Fibroblast of lung (primary cell): Measurements from ENCODE around the gene PTER. TPM values are rescaled to one million over a fixed set of nuclear protein-coding genes. Genes with fewer than 3 reads are reported as not detected.

Source experiments
- DNase-seq, 2 donors: peaks; one replicate each; pipeline versions ENCODE4 v3.0.0 to v3.0.0-alpha.2; 2010; ENCODE audit warnings: low read depth in 2 of 2
- H2AFZ ChIP-seq: 2 replicates; pipeline ENCODE4 v1.5.1; 2012; ENCODE audit warnings: low read length, control low read depth, inconsistent platforms
- H3K27ac ChIP-seq: 2 replicates; pipeline ENCODE4 v1.5.1; 2011; ENCODE audit warnings: low read length, control low read depth; ENCODE audit not compliant: insufficient read depth
- H3K27me3 ChIP-seq: 2 replicates; pipeline ENCODE4 v1.5.1; 2011; ENCODE audit warnings: mild to moderate bottlenecking, low read length; ENCODE audit not compliant: control insufficient read depth, insufficient read depth
- H3K36me3 ChIP-seq: 2 replicates; pipeline ENCODE4 v1.5.1; 2011; ENCODE audit warnings: low read length; ENCODE audit not compliant: control insufficient read depth, insufficient read depth
- H3K4me1 ChIP-seq: 2 replicates; pipeline ENCODE4 v1.5.1; 2011; ENCODE audit warnings: low read length; ENCODE audit not compliant: control insufficient read depth, insufficient read depth; ENCODE audit errors: extremely low read depth
- H3K4me2 ChIP-seq: 2 replicates; pipeline ENCODE4 v1.5.1; 2011; ENCODE audit warnings: low read length, control low read depth; ENCODE audit not compliant: insufficient read depth; ENCODE audit errors: extremely low read depth
- H3K4me3 ChIP-seq, 4 experiments: fragments of 200-600 bp in 1 of 4; sonication (generic) in 1 of 4; replicated peaks in 1 of 4; 2 replicates each; pipeline ENCODE4 v1.5.1; 2011 to 2016; ENCODE audit warnings: low read length in 4 of 4, low read depth in 3 of 4, mild to moderate bottlenecking in 3 of 4, control low read depth in 2 of 4, inconsistent platforms in 1 of 4, mixed read lengths in 1 of 4; ENCODE audit not compliant: insufficient read depth in 1 of 4; ENCODE audit errors: control extremely low read depth in 1 of 4
- H3K79me2 ChIP-seq: 2 replicates; pipeline ENCODE4 v1.5.1; 2012; ENCODE audit warnings: mild to moderate bottlenecking, low read length, inconsistent platforms; ENCODE audit not compliant: control insufficient read depth, insufficient read depth
- H3K9ac ChIP-seq: 2 replicates; pipeline ENCODE4 v1.5.1; 2011; ENCODE audit warnings: mild to moderate bottlenecking, low read length, control low read depth; ENCODE audit not compliant: insufficient read depth
- H3K9me3 ChIP-seq: 2 replicates; pipeline ENCODE4 v1.5.1; 2012; ENCODE audit warnings: low read depth, low read length; ENCODE audit not compliant: control insufficient read depth, insufficient read depth
- H4K20me1 ChIP-seq: 2 replicates; pipeline ENCODE4 v1.5.1; 2011; ENCODE audit warnings: low read length; ENCODE audit not compliant: control insufficient read depth, insufficient read depth; ENCODE audit errors: extremely low read depth
- CTCF ChIP-seq, 2 donors: IDR thresholded peaks in 1 of 2; conservative IDR thresholded peaks in 1 of 2; 1 replicate in 1 of 2; 2 replicates in 1 of 2; pipeline ENCODE4 v1.5.1; 2011 to 2012; ENCODE audit warnings: low read length in 2 of 2, control low read depth in 1 of 2, inconsistent platforms in 1 of 2, low read depth in 1 of 2, mild to moderate bottlenecking in 1 of 2
- EZH2 ChIP-seq: IDR thresholded peaks from 2 replicates; pipeline ENCODE4 v1.5.1; 2012; ENCODE audit warnings: low read length, control low read depth, mild to moderate bottlenecking; ENCODE audit errors: missing control alignments
- polyA plus RNA-seq, 2 donors: library from polyadenylated mRNA; depleted of rRNA in 1 of 2; stranded (reverse) in 1 of 2; unstranded in 1 of 2; fragments of >200 nt; gene quantifications; 2 replicates each; pipeline ENCODE4 v1.2.1, GENCODE V29; 2011 to 2012; ENCODE audit warnings: missing spikeins in 1 of 2
- total RNA-seq: library from RNA; depleted of rRNA; stranded (reverse); fragments of >200 nt; gene quantifications from 2 replicates; pipeline ENCODE4 v1.2.1, GENCODE V29; 2014

PTER gene
- total and polyA plus RNA-seq, 2 donors (not counting 1 experiment from before 2014, with no cell fraction given) = 8.8 to 10.4 TPM

DNA sequence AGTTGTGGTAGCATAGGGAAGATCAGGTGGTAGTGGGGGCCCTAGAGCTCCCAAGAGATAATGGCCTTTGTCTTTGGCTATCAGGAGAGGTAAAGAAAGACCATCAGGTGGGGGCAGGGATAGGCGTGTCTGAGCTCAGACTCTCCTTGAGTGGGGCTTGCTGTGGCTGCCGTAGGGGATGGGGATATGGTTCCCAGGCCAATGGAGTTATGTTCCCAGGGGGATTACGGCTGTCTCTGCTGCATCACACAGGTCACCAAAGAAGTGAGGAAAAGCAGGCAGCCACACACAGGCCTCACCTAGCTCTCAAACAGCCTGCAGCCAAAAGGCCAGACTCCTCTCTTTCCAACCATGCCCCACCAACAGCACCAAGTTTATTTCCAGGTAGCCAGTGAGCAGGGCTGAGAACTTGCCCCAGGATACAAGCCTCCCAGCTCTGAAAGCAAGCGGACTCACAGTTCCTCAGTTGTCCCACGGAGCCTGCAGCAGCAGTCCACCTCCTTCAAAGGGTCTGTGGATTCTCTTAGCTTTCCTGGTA is 122.5 kb downstream of the PTER start:
- no peak for DNase-seq
- Histone ChIP-seq H3K27me3 (no peaks in the 10 kb centered on the region), H3K9me3 (no peaks in the 10 kb centered on the region), H3K79me2 (no peaks in the 10 kb centered on the region), H3K9ac (no peak overlapping the region), H3K4me1 (no peaks in the 10 kb centered on the region), H3K4me2 (no peak overlapping the region), H4K20me1 (no peaks in the 10 kb centered on the region), H3K4me3 (no peak overlapping the region), H3K27ac (no peak overlapping the region), H3K36me3 (no peaks in the 10 kb centered on the region), H2AFZ (no peak overlapping the region)
- TF ChIP-seq EZH2 (no peak), CTCF (conservative IDR thresholded peaks at IDR 0.05 in 1 of 2, IDR thresholded peaks at IDR 0.05 in 1 of 2; ENCODE audit: low read depth in 1 of 2, low read length in 2 of 2) (no peak)

GRCh38 chr10:16562891-16563290 is 126.1 kb downstream of the PTER start:
- Histone ChIP-seq H3K4me3 (no peak overlapping the region), H3K36me3 (no peaks in the 10 kb centered on the region), H3K4me2 (no peak overlapping the region), H3K79me2 (no peaks in the 10 kb centered on the region), H2AFZ (no peak overlapping the region), H3K27me3 (no peaks in the 10 kb centered on the region), H3K4me1 (no peaks in the 10 kb centered on the region), H3K27ac (no peak overlapping the region), H4K20me1 (no peaks in the 10 kb centered on the region), H3K9me3 (no peaks in the 10 kb centered on the region), H3K9ac (no peak overlapping the region)
- no peak for DNase-seq
- no peak for TF ChIP-seq EZH2
- no peak for TF ChIP-seq CTCF (conservative IDR thresholded peaks at IDR 0.05 in 1 of 2, IDR thresholded peaks at IDR 0.05 in 1 of 2; ENCODE audit: low read depth in 1 of 2, low read length in 2 of 2)

Other genes starting within 250 kb of the PTER start
- 0.17 TPM in 1 of 2 replicates, not detected in the other for gene C1QL3, start 84.9 kb downstream of the PTER start, total RNA-seq
- gene C1QL3, start 84.9 kb downstream of the PTER start, polyA plus RNA-seq = not detected in 2 replicates